K562 (cell line): ENCODE data around the gene B3GLCT.
A peak's percentile ranks its signal among the peaks of the same experiment; 100 is the strongest.

Experiments used
- CTCF ChIP-seq, 3 experiments: IDR thresholded peaks in 2 of 3; conservative IDR thresholded peaks in 1 of 3; 2 replicates each; pipeline ENCODE4 v1.5.1; 2011 to 2012; ENCODE audit warnings: low read length in 3 of 3, mild to moderate bottlenecking in 3 of 3, control low read depth in 2 of 3, improper control_type of control experiment in 1 of 3, inconsistent platforms in 1 of 3, low read depth in 1 of 3, mixed read lengths in 1 of 3, moderate library complexity in 1 of 3; ENCODE audit not compliant: insufficient read depth in 2 of 3
- MAX ChIP-seq: sonication (generic); formaldehyde crosslinking; IDR thresholded peaks from 2 replicates; pipeline ENCODE4 v1.9.0; 2022; ENCODE audit warnings: mild to moderate bottlenecking, missing genetic modification reagents
- SP1 ChIP-seq: sonication (generic); formaldehyde crosslinking; IDR thresholded peaks from 2 replicates; pipeline ENCODE4 v1.8.1; 2022; ENCODE audit warnings: mild to moderate bottlenecking, missing genetic modification reagents
- TARDBP ChIP-seq: fragments of 450-650 bp; IDR thresholded peaks from 2 replicates; pipeline ENCODE4 v1.6.1; 2016
- THRA ChIP-seq: fragments of 450-650 bp; IDR thresholded peaks from 2 replicates; pipeline ENCODE4 v1.6.1; 2017; ENCODE audit warnings: mild to moderate bottlenecking, moderate library complexity
- ZNF76 ChIP-seq: fragments of 250-450 bp; sonication (Bioruptor Pico); IDR thresholded peaks from 2 replicates; pipeline ENCODE4 v1.4.0; 2020; ENCODE audit warnings: mild to moderate bottlenecking, moderate library complexity, borderline replicate concordance

GRCh38 chr13:31236211-31236786, 36.5 kb downstream of the B3GLCT start:
- TF ChIP-seq ZNF76 (CRISPR knock-in tag) (no peak), THRA (no peak), MAX (CRISPR knock-in tag) (no peak), TARDBP (no peak), CTCF (IDR thresholded peaks at IDR 0.05 in 2 of 3, conservative IDR thresholded peaks at IDR 0.05 in 1 of 3; ENCODE audit: insufficient read depth in 2 of 3, low read depth in 1 of 3, low read length in 3 of 3) (peak; percentile 36 to 63 (median 49); a peak in 5 of 6 replicates), SP1 (CRISPR knock-in tag) (no peak)
